Effector memory CD8-positive, alpha-beta T cell (primary cell): ENCODE data around the gene ZBTB25.

Experiments used
- ATAC-seq: fragments of 150-1000 bp; cut with Tn5 transposase; replicated peaks from 2 replicates; pipeline ENCODE4 v1.10.0; 2021; ENCODE audit warnings: mild to moderate bottlenecking, moderate library complexity
- DNase-seq, 3 experiments: peaks; one replicate each; pipeline ENCODE4 v3.0.0; 2021
- H3K27ac Mint-ChIP-seq, 2 donors: one replicate each; pipeline ENCODE4 v1.8.0; 2022; ENCODE audit warnings: mild to moderate bottlenecking in 2 of 2, mixed read lengths in 2 of 2, moderate library complexity in 2 of 2
- H3K27me3 Mint-ChIP-seq, 2 donors: one replicate each; pipeline ENCODE4 v1.8.0; 2022; ENCODE audit warnings: mixed read lengths in 2 of 2
- H3K36me3 Mint-ChIP-seq: one replicate; pipeline ENCODE4 v1.8.0; 2022; ENCODE audit warnings: mild to moderate bottlenecking, moderate library complexity, mixed read lengths; ENCODE audit not compliant: insufficient read depth
- H3K4me1 Mint-ChIP-seq, 2 donors: one replicate each; pipeline ENCODE4 v1.8.0; 2022; ENCODE audit warnings: low read depth in 2 of 2, mixed read lengths in 2 of 2
- H3K4me3 Mint-ChIP-seq, 2 donors: one replicate each; pipeline ENCODE4 v1.8.0; 2022; ENCODE audit warnings: mild to moderate bottlenecking in 2 of 2, mixed read lengths in 2 of 2, moderate library complexity in 2 of 2
- H3K9me3 Mint-ChIP-seq, 2 donors: one replicate each; pipeline ENCODE4 v1.8.0; 2022; ENCODE audit warnings: mixed read lengths in 2 of 2

The ZBTB25 gene

DNA sequence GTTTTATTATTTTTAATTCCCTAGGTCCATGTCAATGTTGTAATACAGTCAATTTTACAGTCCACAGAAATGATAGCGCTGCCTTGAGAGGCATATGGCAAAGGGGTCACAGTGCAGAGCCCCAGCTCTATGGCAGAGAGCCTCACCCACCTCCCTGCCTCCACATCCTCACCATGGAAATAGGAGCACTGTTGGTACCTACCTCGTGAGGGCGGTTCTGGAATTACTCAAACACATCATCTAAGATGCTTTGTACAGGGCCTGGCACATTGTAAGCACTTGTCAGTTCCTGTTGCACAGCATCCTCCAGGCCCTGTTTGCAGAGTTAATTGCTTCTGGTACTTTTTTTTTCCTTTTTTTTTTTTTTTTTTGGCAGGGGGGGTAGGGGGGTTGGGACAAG is 42.4 kb downstream of the ZBTB25 start:
- no peaks in the 10 kb centered on the region for H3K9me3 Mint-ChIP-seq
- H3K27ac Mint-ChIP-seq = no peak overlapping the region
- H3K27me3 Mint-ChIP-seq = no peaks in the 10 kb centered on the region
- no peaks in the 10 kb centered on the region for H3K36me3 Mint-ChIP-seq
- no peak overlapping the region for H3K4me3 Mint-ChIP-seq
- ATAC-seq (no peak), DNase-seq (no peak)
- H3K4me1 Mint-ChIP-seq = peaks cover 8 to 21% of the 10 kb centered on the region in 2 donors

DNA sequence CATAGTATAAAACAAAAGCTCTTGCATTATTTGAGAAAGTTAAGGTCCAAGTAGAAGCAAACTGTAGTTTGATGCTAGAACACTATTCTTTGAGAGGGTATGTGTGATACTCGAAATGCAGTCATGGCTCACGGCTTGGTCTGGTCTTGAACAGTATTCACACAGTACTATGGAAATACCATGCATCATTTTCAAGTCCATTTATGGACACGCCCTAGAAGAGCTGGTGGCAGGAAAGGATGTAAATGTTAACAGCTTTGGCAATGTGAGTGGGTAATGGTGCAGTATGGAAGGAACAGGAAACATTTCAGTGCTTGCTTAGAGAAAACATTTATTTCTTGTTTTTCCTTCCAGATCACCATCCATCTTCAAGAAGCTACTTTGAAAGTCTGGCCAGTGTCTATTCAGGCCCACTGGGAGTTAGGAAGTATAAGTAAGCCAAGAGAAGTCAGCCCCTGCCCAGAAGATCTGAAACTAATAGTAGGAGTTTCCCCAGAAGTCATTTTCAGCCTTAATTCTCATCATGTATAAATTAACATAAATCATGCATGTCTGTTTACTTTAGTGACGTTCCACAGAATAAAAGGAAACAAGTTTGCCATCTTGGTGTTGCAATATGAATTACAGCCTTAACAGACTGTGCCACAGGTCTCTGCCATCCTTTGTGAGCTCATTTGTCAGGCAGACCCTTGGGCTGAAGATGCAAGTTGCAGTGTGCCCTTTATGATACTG is 44.1 kb downstream of the ZBTB25 start:
- H3K4me3 Mint-ChIP-seq = no peak overlapping the region
- H3K4me1 Mint-ChIP-seq = peaks cover 2 to 12% of the 10 kb centered on the region in 2 donors
- no peak for ATAC-seq
- peaks cover 2% of the 10 kb centered on the region for H3K36me3 Mint-ChIP-seq
- no peaks in the 10 kb centered on the region for H3K27me3 Mint-ChIP-seq
- no peaks in the 10 kb centered on the region for H3K9me3 Mint-ChIP-seq
- H3K27ac Mint-ChIP-seq = peak overlapping the region in 1 of 2 donors; percentile 70
- DNase-seq = no peak

DNA sequence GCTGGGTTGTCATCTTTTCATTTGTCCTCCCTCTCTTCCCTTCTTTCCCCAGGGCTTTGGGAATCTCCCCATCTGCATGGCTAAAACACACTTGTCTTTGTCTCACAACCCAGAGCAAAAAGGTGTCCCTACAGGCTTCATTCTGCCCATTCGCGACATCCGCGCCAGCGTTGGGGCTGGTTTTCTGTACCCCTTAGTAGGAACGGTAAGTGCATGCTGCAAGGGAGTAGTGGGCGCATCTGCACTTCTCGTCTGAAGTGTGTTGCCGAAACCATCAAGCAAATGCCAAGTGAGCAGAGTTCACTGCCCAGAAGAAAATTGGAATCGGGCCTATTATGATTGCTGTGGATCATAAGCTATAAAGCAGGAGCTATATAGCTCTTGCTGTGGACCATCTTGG is 49.0 kb downstream of the ZBTB25 start:
- H3K4me1 Mint-ChIP-seq = peaks cover 2 to 8% of the 10 kb centered on the region in 2 donors
- H3K27me3 Mint-ChIP-seq = no peaks in the 10 kb centered on the region
- ATAC-seq (no peak), DNase-seq (no peak)
- H3K9me3 Mint-ChIP-seq = no peaks in the 10 kb centered on the region
- H3K4me3 Mint-ChIP-seq = no peak overlapping the region
- peak overlapping the region in 1 of 2 donors; percentile 20 for H3K27ac Mint-ChIP-seq
- H3K36me3 Mint-ChIP-seq = peaks cover 13% of the 10 kb centered on the region

DNA sequence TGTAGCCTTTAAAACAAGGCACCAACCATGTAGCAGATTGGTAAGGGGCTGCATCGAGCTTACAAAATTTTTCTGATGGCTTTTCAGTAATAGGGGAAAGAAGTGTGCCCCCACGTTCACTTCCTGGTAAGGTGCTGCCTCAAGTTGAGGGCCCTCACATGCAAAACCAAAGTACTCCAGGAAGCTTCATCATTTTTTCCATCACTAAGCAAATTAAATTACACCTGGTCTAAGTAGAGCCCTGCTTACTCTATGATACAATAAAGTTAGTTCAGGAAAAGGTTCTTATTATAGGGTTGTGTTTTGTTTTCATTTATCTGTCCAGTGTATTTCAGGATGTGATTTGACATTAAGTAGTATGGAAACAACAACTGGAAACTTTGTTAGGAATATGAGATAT is 53.4 kb downstream of the ZBTB25 start:
- Mint-ChIP-seq H3K36me3 (peaks cover 21% of the 10 kb centered on the region), H3K4me3 (no peak overlapping the region), H3K9me3 (no peaks in the 10 kb centered on the region), H3K27ac (peak overlapping the region; percentile 62 to 67), H3K27me3 (no peaks in the 10 kb centered on the region), H3K4me1 (peaks cover 10 to 14% of the 10 kb centered on the region in 2 donors)
- ATAC-seq (no peak), DNase-seq (no peak)

DNA sequence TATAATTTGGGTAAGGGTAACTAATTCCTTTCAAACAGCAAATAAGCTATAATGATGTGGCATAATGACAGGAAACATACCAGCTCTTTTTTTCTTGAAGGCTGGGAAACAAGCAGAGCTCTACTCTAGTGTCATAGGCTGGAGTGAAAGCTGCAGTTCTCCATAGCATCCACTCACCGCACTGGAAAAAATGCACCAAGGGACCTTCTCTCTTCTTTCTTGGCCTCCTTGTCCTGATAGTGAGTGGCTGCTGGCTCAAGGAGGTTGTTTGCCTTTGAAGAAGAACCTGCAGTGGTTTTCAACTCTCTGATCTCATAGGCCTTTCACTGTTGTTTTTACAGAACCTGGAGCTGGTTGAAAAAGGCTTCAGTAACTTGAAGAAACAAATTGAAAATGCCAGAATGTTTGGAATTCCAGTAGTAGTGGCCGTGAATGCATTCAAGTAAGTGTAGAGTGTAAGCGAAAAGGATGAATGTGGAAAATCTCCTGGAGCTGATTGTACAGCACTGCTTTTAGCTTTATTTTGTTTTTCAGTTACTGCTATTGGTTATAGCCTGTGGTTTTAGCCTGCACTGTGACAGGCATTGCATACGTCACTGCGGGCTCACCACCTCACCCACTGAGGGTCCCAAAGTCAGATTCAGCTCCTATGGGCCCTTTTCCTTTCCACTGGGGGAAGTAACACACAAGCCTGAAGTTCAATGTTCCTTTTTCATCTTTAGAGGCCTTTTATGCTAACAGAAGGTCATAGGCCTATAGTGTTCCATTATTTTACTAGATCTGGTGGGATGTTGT is 55.6 kb downstream of the ZBTB25 start:
- Mint-ChIP-seq H3K27ac (peak overlapping the region; percentile 67), H3K9me3 (no peaks in the 10 kb centered on the region), H3K27me3 (no peaks in the 10 kb centered on the region), H3K4me1 (peaks cover 24 to 32% of the 10 kb centered on the region in 2 donors), H3K4me3 (peak overlapping the region in 1 of 2 donors; percentile 45), H3K36me3 (peaks cover 14% of the 10 kb centered on the region)
- ATAC-seq = peak; percentile 66
- DNase-seq = peak in 2 of 3 experiments; percentile 22 to 46

DNA sequence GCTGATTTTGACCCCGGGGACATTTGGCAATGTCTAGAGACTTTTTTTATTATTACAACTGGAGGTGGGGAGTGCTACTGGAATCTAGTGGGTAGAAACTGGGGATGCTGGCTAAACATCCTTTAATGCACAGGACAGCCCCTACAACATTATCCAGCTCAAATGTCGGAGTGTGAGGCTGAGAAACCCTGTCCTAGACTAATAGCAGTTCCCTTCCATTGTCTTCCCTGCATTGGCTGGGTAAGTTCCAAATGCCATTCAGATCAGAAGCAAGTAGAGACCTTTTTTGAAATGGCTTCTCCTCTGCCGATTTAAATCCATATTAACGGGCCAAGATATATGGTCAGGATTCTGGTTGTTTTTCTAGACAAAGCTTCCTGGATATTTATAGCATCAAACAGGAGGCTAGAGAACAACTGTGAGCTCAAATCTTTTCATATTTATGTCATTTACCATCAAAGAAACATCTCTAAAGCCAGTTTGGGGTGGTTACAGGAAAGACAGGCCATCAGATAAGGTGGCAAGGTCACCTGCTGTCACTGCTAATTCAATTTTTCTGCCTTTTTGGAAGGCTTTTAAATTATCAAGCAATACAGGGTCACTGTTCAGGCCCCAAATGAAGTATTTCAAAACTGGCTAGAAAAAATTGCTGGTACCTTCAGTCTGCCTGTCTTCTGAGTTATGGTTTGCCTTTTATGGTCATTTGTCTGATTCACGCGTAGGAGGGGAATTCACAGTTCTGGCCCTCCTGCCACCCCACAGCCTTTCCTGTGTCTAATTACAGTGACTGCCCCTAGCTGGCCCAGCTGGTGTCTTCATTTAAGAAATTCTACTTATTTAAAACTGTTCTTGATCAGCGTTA is 58.4 kb downstream of the ZBTB25 start:
- ATAC-seq = peak; percentile 93
- DNase-seq = peak; percentile 26 to 44 (median 30)
- Mint-ChIP-seq H3K27ac (peak overlapping the region; percentile 87 to 97), H3K27me3 (no peaks in the 10 kb centered on the region), H3K9me3 (no peaks in the 10 kb centered on the region), H3K36me3 (peaks cover 22% of the 10 kb centered on the region), H3K4me1 (peaks cover 24 to 29% of the 10 kb centered on the region in 2 donors), H3K4me3 (peak overlapping the region; percentile 22 to 68)

DNA sequence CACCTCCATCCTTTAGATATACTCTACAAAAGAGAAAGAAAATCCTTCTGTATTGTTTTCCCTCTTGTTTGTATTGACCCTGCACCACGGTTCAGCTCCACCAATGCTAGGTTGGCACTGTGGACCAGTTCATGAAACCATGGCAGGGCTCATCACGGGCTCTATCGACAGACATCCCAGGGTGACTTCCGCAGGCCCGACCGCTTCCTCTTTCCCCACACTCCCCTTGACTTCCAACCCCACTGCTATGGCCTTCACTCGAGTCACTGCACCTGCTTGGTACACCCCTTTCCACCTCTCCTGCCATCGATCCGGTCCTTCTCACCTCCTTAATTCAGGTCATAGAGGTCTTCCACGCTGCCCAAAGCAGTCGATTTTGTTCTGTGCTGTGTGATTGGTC is 59.5 kb downstream of the ZBTB25 start:
- peak overlapping the region; percentile 87 to 97 for H3K27ac Mint-ChIP-seq
- H3K27me3 Mint-ChIP-seq = no peaks in the 10 kb centered on the region
- no peak for ATAC-seq
- H3K4me1 Mint-ChIP-seq = peaks cover 26 to 31% of the 10 kb centered on the region in 2 donors
- DNase-seq = no peak
- H3K36me3 Mint-ChIP-seq = peaks cover 18% of the 10 kb centered on the region
- no peaks in the 10 kb centered on the region for H3K9me3 Mint-ChIP-seq
- no peak overlapping the region for H3K4me3 Mint-ChIP-seq

DNA sequence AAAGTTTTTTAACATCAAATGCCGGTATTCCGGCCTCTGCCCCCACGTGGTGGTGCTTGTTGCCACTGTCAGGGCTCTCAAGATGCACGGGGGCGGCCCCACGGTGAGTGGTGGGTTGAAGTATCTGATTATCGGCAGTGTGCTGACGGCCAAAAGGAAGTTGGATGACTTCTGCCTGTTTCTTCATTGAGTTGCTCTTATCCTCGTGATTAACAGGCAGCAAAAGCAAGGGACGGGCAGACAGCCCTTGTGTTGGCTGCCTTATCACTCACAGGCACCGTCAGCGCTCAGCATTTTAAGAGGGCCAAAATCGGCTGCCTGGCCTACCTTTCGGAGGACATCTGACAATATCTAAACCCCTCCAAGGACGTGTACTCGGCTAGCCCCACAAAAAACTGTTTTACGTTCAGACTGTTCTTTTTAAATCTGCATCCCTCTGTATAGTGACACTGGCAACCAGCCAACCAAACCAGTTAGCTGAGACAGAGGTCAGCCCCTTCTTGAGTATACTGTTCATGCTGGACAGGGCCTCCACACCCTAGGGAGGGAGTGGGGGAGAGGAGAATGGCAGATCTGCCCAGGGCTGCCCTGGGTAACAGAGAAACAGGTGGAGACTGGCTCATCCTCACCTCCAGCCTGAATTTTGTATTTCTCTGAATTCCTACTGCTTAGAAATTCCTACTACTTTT is 61.2 kb downstream of the ZBTB25 start:
- Mint-ChIP-seq H3K9me3 (no peaks in the 10 kb centered on the region), H3K36me3 (peaks cover 14% of the 10 kb centered on the region)
- no peak for ATAC-seq

DNA sequence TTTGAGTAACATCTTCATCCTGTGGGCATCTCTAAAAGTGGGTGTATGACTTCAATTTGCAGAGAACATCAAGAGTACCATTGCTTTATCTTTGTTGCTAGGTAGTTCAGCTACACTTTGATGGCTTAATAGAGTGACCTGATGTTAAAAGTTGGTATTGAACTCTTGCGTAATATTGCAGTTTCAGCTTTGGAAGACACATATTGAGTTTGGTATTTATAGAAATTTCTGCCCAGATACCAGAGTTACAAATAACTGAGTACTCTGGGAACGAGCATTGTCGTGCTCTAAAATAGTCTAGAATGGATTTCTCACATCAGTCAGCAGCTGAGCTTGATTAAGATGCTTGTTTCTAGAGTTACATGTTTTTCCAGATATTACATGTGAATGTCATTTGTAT is 63.1 kb downstream of the ZBTB25 start:
- peaks cover 28 to 33% of the 10 kb centered on the region in 2 donors for H3K4me1 Mint-ChIP-seq
- H3K9me3 Mint-ChIP-seq = no peaks in the 10 kb centered on the region
- DNase-seq (no peak), ATAC-seq (no peak)
- H3K27me3 Mint-ChIP-seq = no peaks in the 10 kb centered on the region
- no peak overlapping the region for H3K4me3 Mint-ChIP-seq
- H3K36me3 Mint-ChIP-seq = peaks cover 28% of the 10 kb centered on the region
- peak overlapping the region; percentile 35 to 83 for H3K27ac Mint-ChIP-seq

More for the DNA sequence above, 61.2 kb downstream of the ZBTB25 start:
- no peaks in the 10 kb centered on the region for H3K27me3 Mint-ChIP-seq
- no peak for DNase-seq
- peaks cover 33 to 38% of the 10 kb centered on the region in 2 donors for H3K4me1 Mint-ChIP-seq
- H3K4me3 Mint-ChIP-seq = no peak overlapping the region
- no peak overlapping the region for H3K27ac Mint-ChIP-seq

DNA sequence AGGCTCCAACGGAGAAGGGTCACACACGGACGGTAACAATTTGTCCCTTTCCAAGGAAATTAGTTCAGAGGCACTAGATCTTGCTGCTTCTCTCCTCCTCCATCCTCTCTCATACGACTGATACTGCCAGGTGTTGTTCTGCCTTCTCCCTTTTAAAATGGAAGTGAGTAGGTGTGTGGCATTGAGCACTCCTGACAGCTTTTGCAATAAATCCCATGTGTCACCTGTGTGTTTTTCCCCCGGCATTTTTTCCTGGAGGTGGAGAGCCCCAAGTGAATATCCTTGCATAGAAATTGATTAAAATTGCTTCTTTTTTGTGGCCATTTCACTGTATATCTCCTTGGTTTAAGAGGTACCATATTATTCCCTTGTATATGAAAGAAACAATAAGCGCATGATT is 64.5 kb downstream of the ZBTB25 start:
- H3K27me3 Mint-ChIP-seq = no peaks in the 10 kb centered on the region
- H3K27ac Mint-ChIP-seq = peak overlapping the region; percentile 25 to 38
- ATAC-seq (no peak), DNase-seq (no peak)
- peaks cover 28% of the 10 kb centered on the region for H3K36me3 Mint-ChIP-seq
- H3K4me3 Mint-ChIP-seq = no peak overlapping the region
- H3K4me1 Mint-ChIP-seq = peaks cover 16 to 19% of the 10 kb centered on the region in 2 donors
- no peaks in the 10 kb centered on the region for H3K9me3 Mint-ChIP-seq

DNA sequence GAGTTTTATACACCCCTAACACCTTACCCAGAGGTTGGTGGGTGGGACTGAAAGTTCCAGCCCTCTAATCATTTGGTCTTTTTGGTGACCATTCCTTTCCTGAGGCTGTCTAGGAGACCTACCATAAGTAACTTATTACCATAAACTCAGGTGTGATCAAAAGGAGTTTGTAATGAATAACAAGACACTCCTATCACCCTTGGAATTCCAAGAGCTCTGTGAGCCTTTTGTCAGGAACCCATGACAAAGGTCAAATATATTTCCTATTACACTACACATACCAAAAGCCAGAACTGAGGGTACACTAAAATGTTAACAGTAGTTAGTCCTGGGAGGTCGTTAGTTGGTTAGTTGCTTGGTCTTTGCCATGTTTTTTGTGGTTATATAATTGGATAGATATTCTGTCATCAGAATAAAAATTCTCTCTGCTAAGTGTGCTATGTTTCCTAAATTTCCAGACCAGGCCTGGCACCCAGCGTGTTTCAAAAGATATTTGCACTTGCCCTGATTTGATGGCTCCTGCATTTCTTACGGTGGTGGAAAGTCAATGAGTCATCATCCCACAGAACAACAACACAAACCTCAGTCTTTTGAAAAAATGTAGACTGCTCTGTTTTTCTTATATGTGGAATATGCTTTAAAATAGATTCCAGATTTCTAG is 65.3 kb downstream of the ZBTB25 start:
- Mint-ChIP-seq H3K27me3 (no peaks in the 10 kb centered on the region), H3K36me3 (peaks cover 28% of the 10 kb centered on the region), H3K4me1 (peaks cover 11 to 12% of the 10 kb centered on the region in 2 donors), H3K27ac (peak overlapping the region; percentile 25 to 38), H3K4me3 (peak overlapping the region in 1 of 2 donors; percentile 15), H3K9me3 (no peaks in the 10 kb centered on the region)
- ATAC-seq = peak; percentile 53
- no peak for DNase-seq

DNA sequence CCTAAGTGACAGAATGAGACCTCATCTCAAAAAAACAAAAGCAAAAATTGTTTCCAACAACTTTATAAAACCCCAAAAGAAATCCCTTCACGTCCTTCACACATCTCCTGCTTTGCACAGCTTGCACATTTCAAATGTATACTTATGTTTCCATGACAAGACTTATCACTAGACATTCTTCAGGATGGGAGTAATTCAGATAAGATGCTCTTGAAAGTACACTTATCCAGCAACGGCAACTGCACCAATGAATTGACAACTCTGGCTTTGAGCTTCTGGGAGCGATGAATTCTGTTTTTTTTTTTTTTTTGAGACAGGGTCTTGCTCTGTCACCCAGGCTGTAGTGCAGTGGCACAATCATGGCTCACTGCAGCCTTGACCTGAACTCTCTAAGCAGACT is 69.1 kb downstream of the ZBTB25 start:
- ATAC-seq = no peak
- H3K27ac Mint-ChIP-seq = no peak overlapping the region
- no peak for DNase-seq
- H3K9me3 Mint-ChIP-seq = no peaks in the 10 kb centered on the region
- H3K27me3 Mint-ChIP-seq = no peaks in the 10 kb centered on the region
- H3K4me3 Mint-ChIP-seq = no peak overlapping the region
- H3K36me3 Mint-ChIP-seq = peaks cover 18% of the 10 kb centered on the region
- H3K4me1 Mint-ChIP-seq = peaks cover 11 to 12% of the 10 kb centered on the region in 2 donors
